Fibroblast of skin of left biceps (primary cell): ENCODE results near the gene PLCB1.
A peak's percentile ranks its signal among the peaks of the same experiment; 100 is the strongest.

Experiments used
- DNase-seq, 2 experiments: peaks; one replicate each; pipeline ENCODE4 v3.0.0-alpha.2; 2013; ENCODE audit warnings: low read depth in 2 of 2

The PLCB1 gene

DNA sequence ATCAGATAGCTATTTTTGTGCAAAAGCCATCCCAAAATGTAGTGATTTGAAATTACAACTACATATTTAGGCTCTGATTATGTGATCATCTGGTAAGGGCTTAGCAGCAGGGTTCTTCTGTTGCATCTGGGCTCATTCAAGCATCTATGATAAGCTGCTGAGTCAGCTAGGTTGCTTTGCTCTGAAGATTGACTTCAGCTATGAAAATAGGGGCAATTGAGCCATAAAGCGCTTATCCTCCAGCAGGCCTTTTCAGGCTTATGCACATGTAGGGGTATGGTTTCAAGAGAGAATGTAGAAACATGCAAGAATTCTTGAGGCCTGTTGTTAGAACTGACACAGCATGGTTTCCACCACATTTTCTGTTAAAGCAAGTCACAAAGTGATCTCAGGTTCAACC, 114.1 kb downstream of the PLCB1 start:
- no peak for DNase-seq

DNA sequence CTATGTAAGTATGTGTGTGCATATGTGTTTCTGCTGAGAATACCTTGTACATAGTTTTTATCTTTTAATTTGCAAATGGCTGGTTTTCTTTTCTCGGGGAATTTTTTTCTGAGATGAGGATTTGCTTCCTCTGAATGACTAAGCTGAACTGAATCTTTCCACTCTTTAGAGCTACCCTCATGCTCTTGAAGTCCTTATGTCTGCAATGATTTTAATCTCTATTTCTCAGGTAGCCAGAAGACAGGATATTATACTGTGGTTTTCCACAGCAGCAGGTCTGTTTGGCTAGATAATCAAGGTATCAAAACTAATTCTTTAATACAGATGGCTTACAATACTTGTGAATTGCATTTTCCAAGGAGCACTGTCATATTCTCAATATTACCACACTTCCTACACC, 114.7 kb downstream of the PLCB1 start:
- DNase-seq: no peak

DNA sequence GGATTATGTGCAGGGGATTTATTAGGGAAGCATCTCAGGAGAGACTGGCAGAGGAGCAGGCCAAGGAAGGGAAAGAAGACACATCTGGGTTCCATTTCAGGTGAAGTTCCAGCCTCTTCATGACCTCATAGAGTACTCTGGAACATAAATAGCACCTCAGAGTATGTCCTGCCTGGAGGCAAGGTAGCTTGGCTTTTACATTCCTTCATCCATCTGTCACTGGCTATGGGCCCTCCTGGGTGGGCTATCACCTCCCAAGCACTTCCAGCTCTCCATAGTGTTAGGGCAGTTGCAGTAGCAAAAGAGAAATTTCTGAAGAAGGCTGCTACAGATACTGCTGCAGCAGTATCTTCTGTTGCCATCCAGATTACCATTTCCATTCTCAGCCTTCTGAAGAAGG, 116.0 kb downstream of the PLCB1 start:
- DNase-seq: no peak

DNA sequence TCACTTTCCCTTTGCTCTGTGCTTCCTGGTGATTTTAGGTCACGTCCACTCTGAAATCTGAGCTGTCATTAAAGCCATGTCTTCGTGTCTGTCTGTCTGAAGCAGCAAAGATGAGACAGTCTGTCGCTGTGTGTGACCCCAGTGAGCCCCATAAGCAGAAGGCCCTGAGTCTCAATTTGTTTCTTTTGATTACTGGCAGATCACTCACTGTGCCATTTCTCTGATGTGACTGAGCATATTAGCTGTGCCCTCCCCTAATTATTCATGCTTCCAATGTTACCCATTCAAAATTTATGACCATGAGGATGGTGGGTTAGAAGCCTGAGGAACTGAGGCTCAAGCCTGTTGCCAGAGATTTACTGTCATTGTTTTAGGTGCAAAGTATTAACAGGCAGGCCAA, 117.6 kb downstream of the PLCB1 start:
- DNase-seq: no peak

DNA sequence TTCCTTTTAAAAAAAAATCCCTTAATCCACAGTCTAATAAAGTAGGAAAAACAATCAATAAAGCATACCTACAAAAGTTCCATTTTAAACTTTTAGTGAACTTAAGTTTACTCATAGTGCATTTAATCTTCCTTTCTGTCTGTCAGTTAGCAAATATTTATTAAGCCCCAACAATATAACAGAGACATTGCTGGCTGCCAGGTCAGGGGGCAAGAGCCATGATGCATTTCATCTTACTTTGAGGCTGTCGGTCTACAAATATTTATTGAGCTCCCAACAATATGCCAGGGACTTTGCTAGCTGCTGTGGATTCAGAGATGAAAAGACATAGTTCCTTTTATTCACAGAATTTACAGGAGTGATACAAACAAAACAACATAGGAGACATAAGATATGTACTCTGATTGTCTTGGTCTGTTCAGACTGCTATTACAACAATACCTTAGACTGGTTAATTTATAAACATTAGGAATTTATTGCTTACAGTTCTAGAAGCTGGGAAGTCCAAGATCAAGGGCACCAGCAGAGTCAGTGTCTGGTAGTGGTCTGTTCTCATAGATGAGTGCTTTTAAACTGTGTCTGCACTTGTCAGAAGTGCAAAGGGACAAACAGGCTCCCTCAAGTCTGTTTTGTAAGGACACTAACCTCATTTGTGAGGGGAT, 118.6 kb downstream of the PLCB1 start:
- no peak for DNase-seq

DNA sequence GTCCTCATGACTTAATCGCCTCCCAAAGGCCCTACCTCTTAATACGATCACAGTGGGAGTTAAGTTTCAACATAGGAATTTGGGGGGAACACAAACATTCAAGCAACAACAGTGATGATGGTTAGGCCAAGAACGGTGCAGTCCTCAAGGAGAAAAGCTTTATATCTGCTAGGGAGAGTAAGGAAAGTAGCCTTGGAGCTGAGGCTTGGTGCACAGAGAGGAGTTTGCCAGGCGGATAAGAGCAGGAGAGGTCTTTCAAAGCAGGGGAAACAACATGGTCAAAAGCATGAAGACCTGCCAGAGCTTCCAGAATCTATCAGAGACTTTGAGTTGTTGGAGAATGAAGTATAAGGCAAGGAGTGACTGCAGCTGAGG, 119.1 kb downstream of the PLCB1 start:
- no peak for DNase-seq

DNA sequence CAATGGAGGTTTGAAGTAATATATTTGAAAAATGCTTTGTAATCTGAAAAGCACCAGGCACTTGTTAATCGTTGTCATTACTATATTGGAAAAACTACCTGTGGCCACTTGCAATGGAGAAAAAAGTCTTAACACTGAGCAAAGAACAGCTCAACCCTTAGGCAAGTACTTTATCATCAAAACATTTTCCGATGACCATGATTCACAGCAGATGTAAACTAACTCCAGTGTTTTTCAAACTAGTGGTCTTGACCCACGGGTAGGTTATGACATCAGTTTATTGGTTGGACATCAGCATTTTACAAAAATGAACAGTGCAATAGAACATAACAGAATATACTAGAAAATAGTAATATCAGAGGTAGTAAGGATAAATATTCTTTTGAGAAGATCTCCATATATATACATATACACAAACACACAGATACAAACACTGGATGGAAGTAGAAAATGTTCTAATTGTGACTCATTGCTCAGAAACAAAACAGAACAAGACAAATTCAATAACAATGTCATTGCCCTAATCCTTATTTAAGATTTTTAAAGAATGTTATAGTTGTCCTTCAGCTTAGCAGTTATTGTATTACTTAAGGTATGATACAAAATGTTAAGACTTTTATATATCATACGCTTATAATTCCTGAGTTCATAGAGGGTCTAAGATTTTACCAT, 123.0 kb downstream of the PLCB1 start:
- DNase-seq: no peak

DNA sequence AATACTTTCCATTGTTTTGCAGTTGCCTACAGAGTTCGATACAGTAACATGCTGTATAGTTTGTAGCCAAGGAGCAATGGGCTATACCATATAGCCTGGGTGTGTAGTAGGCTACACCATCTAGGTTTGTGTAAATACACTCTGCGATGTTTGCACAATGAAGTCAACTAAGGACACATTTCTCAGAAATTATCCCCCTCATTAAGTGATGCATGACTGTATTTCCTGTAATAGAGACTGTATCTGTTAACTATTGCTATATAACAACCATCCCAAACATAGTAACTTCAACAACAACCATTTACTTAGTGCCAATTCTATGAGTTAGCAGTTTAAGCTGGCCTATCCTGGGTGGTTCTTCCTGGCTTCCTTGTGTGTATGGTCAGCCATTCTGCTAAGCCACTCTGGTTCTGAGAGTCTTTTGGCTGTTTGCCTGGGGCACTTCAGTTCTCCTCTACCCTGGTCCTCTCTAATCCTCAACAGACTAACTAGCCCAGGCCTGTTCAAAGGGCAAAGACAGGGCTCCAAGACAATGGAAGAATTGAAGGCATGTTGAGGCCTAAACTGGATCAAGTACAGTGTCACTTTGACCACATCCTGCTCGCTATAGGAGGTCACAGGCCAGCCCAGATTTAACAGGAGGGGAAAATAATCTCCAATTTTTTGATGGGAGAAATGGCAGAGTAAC, 124.0 kb downstream of the PLCB1 start:
- DNase-seq: no peak

DNA sequence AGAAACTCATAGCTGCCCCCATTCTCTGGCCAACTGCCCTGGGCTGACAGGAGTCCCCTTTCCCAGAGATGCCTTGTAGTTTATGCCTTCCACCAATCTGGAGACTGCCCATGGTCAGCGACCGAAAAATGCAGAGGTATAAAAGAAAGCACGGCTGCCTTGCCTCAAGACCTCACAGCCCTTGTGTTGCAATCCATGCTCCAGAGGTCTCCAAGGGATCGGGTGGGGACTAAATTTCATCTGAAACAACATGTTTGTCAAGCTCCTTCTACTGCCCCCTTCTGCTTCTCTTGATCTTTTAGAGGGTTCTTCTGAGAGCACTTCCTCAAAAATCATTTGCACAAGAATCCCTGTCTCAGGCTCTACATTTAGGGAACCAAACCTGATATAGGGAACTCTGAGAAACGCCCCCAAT, 128.8 kb downstream of the PLCB1 start:
- DNase-seq: no peak

DNA sequence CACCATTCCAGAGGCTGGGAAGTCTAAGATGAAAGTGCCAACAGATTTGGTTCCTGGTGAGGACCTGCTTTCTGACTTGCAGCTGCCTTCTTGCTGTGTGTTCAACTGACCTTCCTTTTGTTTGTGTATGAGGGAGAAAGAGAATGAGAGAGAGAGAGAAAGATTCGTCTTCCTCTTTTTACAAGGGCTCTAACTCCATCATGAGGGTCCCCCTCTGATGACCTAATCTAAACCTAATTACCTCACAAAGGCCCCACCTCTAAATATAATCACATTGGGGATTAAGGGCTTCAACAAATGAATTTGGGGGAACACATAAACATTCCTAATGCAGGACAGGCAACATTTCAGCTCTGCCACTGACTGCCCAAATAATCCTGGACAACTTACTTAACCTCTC, 130.7 kb downstream of the PLCB1 start:
- DNase-seq: no peak

DNA sequence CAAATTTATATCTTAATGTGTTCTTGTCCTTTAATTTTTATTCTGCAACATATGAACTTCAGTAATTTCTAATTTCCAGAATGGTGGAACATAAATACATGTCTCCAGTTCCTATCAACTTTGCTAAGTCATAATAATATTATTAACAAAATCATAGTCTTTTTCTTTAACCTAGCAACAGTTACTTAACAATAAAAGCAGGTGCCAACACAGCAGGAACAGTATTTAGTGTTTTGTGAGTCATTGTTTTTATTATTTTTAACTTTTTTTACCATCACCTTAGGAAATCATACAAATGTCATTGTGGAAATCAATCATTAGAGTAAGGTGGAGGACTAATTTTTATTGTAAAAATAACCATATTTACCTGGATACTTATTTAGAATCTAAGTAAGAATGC, 133.5 kb downstream of the PLCB1 start:
- DNase-seq: no peak

DNA sequence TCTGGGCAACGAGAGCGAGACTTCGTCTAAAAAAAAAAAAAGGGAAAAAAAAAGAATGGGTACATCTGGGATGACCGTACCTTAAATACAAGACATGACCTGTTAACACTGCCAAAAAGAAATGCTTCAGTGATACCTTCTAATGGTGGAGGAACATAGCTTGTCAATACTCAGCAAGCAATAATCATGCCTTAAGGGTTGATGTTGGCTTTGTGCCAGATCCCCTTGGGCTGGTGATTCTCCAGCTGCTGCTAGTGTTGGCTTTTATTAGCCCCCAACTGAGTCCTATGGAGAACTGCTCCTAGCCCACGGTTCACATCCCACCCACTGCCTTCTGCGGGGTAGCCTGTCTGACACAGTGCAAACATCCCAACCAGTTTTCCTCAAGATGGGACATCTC, 134.9 kb downstream of the PLCB1 start:
- DNase-seq: no peak

DNA sequence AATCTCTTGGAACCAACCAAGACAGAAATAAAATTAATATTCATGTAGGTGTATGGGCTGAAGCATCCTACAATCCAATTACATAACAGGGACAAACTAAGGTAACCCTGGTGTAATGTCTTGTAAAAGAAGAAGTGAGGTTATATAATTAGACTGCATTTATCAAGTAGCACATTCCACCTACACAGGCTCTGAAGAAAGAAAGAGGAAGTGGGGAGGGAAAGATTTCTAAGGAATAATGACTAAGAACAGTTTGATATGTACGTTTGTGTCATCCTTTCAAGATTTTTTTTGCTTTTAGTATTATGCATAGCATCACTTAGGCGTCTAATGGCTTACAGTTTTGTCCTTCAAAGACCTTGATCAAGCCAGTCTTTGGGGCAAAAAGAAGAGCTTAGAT, 139.7 kb downstream of the PLCB1 start:
- no peak for DNase-seq

DNA sequence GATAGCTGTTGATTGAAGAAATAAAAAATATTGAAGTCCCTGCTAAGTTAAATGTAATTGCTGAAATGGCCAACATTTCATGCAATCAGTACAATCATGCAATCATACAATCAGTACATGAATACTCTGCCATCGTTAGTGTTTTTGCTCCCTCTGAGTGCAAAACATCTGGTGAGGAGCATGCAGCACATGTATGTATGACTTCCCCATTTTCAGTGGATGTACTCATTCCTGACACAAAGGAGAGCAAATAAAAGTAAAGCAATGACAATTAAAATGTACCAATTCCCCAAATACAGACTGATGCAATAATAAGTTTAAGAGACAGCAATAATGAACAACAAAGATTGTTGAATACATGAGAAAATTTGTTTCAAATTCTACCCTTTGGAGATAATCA, 140.7 kb downstream of the PLCB1 start:
- no peak for DNase-seq

DNA sequence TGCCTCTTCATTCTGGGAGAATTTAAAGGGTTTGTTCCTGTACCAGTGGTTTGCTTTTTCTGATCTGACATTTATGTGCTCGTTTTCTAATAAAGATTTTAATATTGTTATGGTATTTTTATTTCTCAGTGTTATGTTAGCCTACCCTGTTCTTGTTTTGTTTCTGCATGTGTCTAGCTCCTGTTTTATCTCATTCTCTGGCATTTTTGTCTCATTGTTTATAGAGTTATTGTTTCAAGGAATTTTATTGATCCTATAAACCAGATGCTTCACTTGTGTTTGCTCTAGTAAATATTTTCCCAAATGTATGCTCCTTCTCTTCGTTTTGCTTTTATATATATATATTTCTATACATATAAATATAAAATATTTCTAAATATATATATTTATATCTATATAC, 152.8 kb downstream of the PLCB1 start:
- no peak for DNase-seq

DNA sequence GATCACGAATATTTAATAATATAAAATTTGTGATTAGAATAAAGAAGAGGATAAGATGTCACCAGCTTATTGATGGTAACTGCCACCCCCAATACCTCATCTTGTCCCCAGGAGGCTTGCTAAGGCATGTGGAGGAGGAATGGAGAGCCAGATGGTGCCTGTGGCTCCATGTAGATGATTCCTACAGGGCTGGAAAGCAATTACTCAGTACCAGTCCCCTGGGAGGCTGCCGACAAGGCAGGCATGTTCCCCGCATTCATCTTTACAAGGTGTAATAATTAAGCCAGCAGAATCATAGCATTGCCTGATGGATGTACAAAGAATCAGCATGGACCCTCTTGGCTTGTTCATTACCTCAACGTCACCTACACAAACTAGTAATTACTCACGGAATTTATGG, 155.3 kb downstream of the PLCB1 start:
- no peak for DNase-seq

DNA sequence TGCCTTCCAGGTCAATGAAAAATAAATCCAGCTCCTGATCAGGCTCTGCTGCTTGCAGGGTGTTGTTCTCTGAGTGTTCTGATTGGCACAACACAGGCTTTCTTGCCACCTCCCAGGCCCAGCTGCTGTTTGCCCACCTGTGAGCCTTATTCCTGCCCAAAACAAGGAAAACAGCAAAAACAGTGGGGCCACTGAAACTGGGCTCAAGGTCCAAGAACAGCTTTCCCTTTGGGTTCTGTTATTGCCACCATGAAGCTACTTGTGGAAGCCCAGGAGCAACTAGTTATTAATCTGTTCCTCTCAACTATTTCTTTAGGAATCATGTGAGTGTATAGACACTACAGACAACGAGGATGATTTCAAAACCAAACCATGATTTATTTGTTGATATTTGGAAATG, 159.1 kb downstream of the PLCB1 start:
- DNase-seq: no peak

DNA sequence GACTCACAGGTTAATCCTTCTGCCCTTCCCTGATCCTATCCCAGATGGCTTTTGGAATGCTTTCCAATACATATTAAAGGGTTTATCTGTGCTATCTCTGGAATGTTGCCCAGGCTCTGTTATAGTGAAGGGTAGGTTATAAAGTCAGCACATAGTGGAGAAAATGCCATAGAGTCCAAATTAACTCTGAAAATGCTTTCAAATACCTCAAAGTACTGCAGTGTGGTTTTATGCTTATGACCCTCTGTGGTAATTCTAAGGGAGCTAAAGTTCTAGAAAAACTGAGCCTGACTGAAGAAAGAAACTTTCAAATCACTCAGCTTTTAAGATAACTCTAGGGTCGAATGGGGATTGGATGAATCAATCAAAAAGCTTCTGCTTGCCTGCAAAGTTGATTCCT, 159.8 kb downstream of the PLCB1 start:
- DNase-seq: peak; percentile 78 to 85

DNA sequence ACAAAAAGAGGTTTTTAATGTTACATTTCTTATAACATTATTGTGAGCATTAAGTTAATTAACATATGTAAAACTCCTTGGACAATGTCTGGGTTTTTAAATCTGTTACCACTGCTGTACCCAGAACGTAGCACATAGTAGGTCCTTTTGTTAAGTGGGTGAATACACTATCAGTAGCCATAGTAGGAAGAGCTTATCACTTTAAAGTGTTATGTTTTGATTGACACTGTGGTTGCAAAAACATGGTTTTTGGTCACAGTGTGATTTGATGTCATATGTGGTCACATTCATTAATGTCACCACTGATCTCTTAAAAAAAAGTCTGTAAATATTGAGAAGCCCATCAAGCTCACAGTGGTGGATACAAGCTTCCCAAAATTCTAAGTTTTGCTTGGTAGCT, 160.7 kb downstream of the PLCB1 start:
- no peak for DNase-seq

DNA sequence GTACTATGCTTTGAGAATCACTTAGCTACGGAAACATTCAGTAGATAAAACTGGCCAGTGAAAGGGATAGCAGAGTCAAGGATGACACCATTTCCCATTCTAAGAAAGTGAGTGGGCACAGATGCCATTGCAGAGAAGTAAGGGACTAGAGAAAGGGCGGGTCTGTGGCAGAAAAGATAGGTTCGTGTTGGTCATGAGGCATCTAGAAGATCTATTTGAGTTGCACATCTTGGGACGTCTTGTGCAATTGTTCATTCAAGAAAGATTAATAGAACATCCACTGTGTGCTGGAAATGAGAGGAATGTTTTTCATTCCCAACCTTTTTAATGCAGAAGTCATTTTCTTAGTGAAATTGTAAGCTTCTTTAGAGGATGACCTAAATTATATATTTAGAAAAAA, 161.7 kb downstream of the PLCB1 start:
- DNase-seq: no peak

DNA sequence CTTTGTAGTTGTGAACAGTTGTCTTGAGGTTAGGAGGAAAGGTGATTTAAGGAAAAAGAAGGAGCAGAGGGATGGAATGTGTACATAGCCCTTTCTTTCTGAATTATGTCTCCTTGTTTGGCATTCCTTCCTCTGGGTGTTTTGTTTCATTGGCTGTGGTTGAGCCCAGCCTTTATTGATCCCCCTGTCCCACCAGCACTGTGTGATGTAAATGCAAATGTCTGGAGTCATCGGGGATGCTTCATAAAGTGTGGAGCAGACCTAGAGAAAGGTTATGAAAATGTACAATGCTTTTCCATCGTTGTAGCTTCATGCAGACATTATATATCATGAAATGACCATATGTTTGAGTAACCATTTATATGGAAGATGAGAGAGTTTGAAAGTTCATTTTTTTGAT, 164.5 kb downstream of the PLCB1 start:
- no peak for DNase-seq

DNA sequence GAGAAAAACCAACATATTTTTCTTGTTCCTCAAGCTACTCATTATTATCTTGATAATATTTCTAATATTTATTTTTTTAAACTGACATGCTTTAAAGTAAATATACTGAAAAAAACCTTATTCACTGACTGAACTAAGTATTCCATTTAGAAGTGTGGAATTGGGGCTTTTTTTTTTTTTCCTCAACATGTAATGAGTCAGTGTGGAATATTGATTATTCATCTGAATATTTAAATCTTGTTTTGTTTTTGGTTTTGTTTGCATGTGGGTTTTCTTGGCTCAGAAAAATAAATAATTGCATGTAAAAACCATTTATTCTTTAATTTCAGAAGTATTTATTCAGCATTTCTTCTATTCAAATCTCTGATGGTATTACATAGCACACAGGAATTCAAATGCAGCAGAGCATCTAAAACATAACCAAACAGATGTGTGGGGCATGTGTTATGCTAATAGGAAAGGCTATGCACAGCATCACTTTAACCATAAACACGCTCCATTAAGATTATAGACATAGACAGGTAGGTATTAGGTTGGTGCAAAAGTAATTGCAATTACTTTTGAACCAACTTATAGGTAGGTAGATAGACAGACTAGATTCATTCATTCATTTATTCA, 166.5 kb downstream of the PLCB1 start:
- DNase-seq: no peak

DNA sequence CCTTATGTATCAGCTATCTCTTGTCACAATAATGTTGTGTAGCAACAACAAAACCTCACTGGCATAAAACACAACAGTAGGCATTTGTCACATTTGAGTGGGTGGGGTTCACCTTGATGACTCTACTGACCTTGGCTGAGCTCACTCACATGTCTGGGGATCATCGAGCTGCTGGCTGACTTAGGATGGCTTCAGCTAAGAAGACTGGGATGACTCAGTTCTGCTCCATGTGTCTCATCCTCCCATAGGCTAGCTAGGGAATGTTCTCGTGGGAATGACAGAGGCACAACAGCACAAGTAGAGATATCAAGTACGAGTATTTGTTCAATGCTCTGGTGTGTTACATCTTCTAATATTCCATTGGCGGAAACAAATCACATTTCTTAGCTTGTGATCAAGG, 167.9 kb downstream of the PLCB1 start:
- DNase-seq: no peak
